ENCODE measurements around the gene COL5A1.

Gene COL5A1

DNA sequence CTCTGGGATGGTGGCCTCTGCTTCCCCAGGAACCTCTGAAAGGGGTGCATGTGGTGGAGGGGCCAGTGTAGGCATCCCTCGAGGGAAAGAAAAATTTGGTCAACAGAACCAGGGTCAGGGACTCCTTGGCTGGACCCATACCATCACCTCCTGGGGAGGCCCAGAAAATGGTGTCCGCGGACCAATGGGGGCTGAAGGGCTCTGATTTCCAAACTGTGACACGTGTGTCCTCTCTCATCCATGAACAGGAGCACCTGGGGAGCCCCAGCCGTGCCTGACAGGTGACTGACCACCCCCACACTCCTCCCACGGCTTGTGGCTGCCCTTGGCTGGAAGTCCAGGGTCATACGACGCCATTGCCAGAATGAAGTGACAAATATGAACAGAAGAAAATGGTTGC, 242.9 kb downstream of the COL5A1 start:
- Histone ChIP-seq H3K4me3 (ENCODE audit: insufficient read length, low read depth) (no peak overlapping the region), H3K36me3 (ENCODE audit: insufficient read depth, insufficient read length, low read length) (no peaks in the 10 kb centered on the region), H3K9me3 (ENCODE audit: insufficient read depth, low read length) (no peaks in the 10 kb centered on the region), H3K9ac (ENCODE audit: insufficient read length, low read depth) (no peak overlapping the region), H3K27me3 (ENCODE audit: insufficient read depth, insufficient read length) (no peaks in the 10 kb centered on the region), H3K4me1 (ENCODE audit: insufficient read depth, insufficient read length) (peaks cover 11% of the 10 kb centered on the region)
- no peak for DNase-seq (ENCODE audit: low read depth, low spot score)
- TF ChIP-seq ZNF274 (IDR thresholded peaks at IDR 0.05; ENCODE audit: low read depth, low read length) = no peak
- TF ChIP-seq YY1 (IDR thresholded peaks at IDR 0.05; ENCODE audit: insufficient read depth, insufficient read length) = no peak
- TF ChIP-seq SUZ12 (IDR thresholded peaks at IDR 0.05; ENCODE audit: extremely low read depth, insufficient read depth, insufficient read length) = no peak

- no peak for DNase-seq (ENCODE audit: low read depth, low spot score)
- TF ChIP-seq YY1 (IDR thresholded peaks at IDR 0.05; ENCODE audit: insufficient read depth, insufficient read length) (no peak), SUZ12 (IDR thresholded peaks at IDR 0.05; ENCODE audit: extremely low read depth, insufficient read depth, insufficient read length) (no peak), ZNF274 (IDR thresholded peaks at IDR 0.05; ENCODE audit: low read depth, low read length) (no peak)
- no peak overlapping the region for H3K4me3 ChIP-seq (ENCODE audit: insufficient read length, low read depth)
- H3K9ac ChIP-seq (ENCODE audit: insufficient read length, low read depth) = no peak overlapping the region
- H3K36me3 ChIP-seq (ENCODE audit: insufficient read depth, insufficient read length, low read length) = no peaks in the 10 kb centered on the region
- no peaks in the 10 kb centered on the region for H3K27me3 ChIP-seq (ENCODE audit: insufficient read depth, insufficient read length)
- no peaks in the 10 kb centered on the region for H3K9me3 ChIP-seq (ENCODE audit: insufficient read depth, low read length)
- peaks cover 11% of the 10 kb centered on the region for H3K4me1 ChIP-seq (ENCODE audit: insufficient read depth, insufficient read length)
Observed at GRCh38 chr9:134885001-134885678, 243.5 kb downstream of the COL5A1 start.

DNA sequence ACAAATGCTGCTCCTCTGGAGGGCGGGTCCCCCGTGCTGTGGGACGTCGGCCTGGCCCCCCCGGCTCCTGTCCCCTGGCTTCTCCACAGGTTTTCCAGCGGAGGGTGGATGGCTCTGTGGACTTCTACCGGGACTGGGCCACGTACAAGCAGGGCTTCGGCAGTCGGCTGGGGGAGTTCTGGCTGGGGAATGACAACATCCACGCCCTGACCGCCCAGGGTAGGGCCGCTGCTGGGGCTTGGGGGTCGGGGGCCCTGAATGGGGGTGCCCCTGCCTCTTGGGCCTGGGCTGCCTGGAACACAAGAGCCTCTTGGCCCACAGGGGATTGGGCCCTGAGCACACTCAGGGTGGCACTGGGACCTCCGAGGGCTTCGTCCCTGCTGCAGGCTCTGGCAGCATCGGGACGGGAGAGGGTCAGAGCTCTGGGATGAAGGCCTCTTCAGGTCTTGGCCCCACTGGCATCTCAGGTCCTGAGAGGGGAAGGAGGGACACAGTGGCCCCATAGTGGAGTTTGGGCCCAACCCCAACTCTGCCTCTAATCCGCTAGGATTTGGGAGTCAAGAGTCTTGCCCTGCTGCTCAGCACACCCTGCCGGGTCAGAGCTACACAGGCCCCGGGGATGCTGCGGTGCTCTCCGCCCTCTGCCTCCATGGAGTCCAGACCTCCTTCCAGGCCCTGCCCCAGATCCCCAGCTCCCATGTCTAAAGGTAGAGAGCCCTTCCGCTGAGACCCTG, 244.2 kb downstream of the COL5A1 start:
- H3K9me3 ChIP-seq (ENCODE audit: insufficient read depth, low read length) = no peaks in the 10 kb centered on the region
- DNase-seq (ENCODE audit: low read depth, low spot score) = no peak
- no peak overlapping the region for H3K4me3 ChIP-seq (ENCODE audit: insufficient read length, low read depth)
- peaks cover 7% of the 10 kb centered on the region for H3K4me1 ChIP-seq (ENCODE audit: insufficient read depth, insufficient read length)
- H3K27me3 ChIP-seq (ENCODE audit: insufficient read depth, insufficient read length) = no peaks in the 10 kb centered on the region
- H3K9ac ChIP-seq (ENCODE audit: insufficient read length, low read depth) = no peak overlapping the region
- H3K36me3 ChIP-seq (ENCODE audit: insufficient read depth, insufficient read length, low read length) = no peaks in the 10 kb centered on the region
- TF ChIP-seq YY1 (IDR thresholded peaks at IDR 0.05; ENCODE audit: insufficient read depth, insufficient read length) (no peak), SUZ12 (IDR thresholded peaks at IDR 0.05; ENCODE audit: extremely low read depth, insufficient read depth, insufficient read length) (no peak), ZNF274 (IDR thresholded peaks at IDR 0.05; ENCODE audit: low read depth, low read length) (no peak)

DNA sequence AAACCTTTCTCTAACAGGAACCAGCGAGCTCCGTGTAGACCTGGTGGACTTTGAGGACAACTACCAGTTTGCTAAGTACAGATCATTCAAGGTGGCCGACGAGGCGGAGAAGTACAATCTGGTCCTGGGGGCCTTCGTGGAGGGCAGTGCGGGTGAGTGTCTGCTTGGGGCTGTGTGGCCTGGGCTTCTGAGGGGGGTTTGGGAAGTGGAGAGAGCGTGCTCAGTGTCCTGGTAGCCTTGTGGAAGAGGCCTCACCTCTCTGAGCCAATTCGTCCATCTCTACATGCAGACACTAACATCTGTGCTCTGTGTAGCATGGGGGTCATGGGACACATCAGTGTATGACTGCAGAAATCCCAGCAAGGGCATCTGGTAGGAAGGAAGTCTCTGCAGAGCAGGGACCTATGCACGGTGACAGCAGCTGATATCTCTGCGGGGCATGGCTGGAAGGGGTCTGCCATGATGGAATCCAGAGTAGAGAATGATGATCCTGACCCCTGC, 244.9 kb downstream of the COL5A1 start:
- H3K4me1 ChIP-seq (ENCODE audit: insufficient read depth, insufficient read length) = peaks cover 6% of the 10 kb centered on the region
- TF ChIP-seq ZNF274 (IDR thresholded peaks at IDR 0.05; ENCODE audit: low read depth, low read length) (no peak), YY1 (IDR thresholded peaks at IDR 0.05; ENCODE audit: insufficient read depth, insufficient read length) (no peak), SUZ12 (IDR thresholded peaks at IDR 0.05; ENCODE audit: extremely low read depth, insufficient read depth, insufficient read length) (no peak)
- DNase-seq (ENCODE audit: low read depth, low spot score) = no peak
- H3K27me3 ChIP-seq (ENCODE audit: insufficient read depth, insufficient read length) = no peaks in the 10 kb centered on the region
- no peaks in the 10 kb centered on the region for H3K36me3 ChIP-seq (ENCODE audit: insufficient read depth, insufficient read length, low read length)
- H3K9me3 ChIP-seq (ENCODE audit: insufficient read depth, low read length) = no peaks in the 10 kb centered on the region
- H3K4me3 ChIP-seq (ENCODE audit: insufficient read length, low read depth) = no peak overlapping the region
- no peak overlapping the region for H3K9ac ChIP-seq (ENCODE audit: insufficient read length, low read depth)

DNA sequence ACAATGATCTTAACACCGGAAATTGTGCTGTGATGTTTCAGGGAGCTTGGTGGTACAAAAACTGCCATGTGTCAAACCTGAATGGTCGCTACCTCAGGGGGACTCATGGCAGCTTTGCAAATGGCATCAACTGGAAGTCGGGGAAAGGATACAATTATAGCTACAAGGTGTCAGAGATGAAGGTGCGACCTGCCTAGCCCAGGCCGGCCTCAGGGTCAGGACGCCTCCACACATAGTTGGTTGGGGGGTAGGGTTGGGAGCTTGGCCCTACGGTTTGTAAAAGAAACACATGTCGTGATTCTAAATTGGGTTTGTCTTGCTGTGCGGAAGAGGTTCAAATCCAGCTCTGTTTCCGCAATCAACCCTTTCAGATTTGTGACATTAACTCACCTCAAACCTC, 245.6 kb downstream of the COL5A1 start:
- Histone ChIP-seq H3K4me1 (ENCODE audit: insufficient read depth, insufficient read length) (peaks cover 5% of the 10 kb centered on the region), H3K36me3 (ENCODE audit: insufficient read depth, insufficient read length, low read length) (no peaks in the 10 kb centered on the region), H3K27me3 (ENCODE audit: insufficient read depth, insufficient read length) (no peaks in the 10 kb centered on the region), H3K4me3 (ENCODE audit: insufficient read length, low read depth) (no peak overlapping the region), H3K9me3 (ENCODE audit: insufficient read depth, low read length) (no peaks in the 10 kb centered on the region), H3K9ac (ENCODE audit: insufficient read length, low read depth) (no peak overlapping the region)
- no peak for DNase-seq (ENCODE audit: low read depth, low spot score)
- TF ChIP-seq ZNF274 (IDR thresholded peaks at IDR 0.05; ENCODE audit: low read depth, low read length) = no peak
- no peak for TF ChIP-seq SUZ12 (IDR thresholded peaks at IDR 0.05; ENCODE audit: extremely low read depth, insufficient read depth, insufficient read length)
- no peak for TF ChIP-seq YY1 (IDR thresholded peaks at IDR 0.05; ENCODE audit: insufficient read depth, insufficient read length)

DNA sequence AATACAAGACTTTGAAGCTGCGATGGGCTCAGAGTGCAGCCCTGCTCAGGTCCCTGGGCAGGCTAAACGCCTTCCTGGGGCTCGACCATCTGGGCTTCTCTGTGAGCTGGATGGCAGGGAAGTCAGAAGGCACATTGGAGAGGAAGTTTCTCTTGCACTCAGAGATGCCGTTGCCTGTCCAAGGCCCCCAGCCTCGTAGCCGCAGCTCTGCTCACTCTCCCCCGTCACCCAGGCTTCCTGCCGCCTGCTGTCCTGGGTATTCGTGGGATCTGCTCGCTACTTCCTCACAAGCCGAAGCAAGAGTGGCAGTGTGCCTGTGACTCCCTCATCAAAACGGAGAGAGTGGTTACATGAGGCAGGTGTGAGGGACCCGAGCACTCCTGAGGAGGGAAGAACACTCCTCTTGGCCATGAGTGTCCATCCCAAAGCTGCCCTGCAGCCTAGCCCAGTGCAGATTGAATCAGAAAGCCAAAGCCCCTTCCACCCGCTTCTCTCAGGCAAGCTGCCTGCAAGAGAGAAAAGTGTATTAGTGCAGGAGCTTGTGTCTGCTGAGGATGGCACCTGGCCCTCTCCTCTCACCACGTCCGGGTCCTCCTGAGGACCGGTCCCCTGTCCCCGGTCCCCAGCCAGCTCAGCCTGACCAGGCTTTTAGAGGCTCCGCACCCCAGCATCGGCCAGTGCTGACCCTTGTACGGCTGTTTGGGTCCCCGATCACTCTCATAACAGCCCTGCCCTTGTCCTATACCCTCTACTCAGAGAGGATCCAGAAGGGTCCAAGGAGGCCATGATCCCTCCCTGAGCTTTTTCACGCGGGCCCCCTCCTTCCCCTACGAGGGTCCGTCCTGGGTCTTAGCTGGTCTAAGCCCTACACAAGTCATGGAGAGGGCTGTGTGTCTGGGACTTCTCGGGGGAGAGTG, 246.3 kb downstream of the COL5A1 start:
- no peaks in the 10 kb centered on the region for H3K36me3 ChIP-seq (ENCODE audit: insufficient read depth, insufficient read length, low read length)
- H3K4me1 ChIP-seq (ENCODE audit: insufficient read depth, insufficient read length) = peaks cover 5% of the 10 kb centered on the region
- H3K9me3 ChIP-seq (ENCODE audit: insufficient read depth, low read length) = no peaks in the 10 kb centered on the region
- H3K27me3 ChIP-seq (ENCODE audit: insufficient read depth, insufficient read length) = no peaks in the 10 kb centered on the region
- H3K4me3 ChIP-seq (ENCODE audit: insufficient read length, low read depth) = no peak overlapping the region
- TF ChIP-seq SUZ12 (IDR thresholded peaks at IDR 0.05; ENCODE audit: extremely low read depth, insufficient read depth, insufficient read length) = no peak
- TF ChIP-seq ZNF274 (IDR thresholded peaks at IDR 0.05; ENCODE audit: low read depth, low read length) = no peak
- no peak for TF ChIP-seq YY1 (IDR thresholded peaks at IDR 0.05; ENCODE audit: insufficient read depth, insufficient read length)
- DNase-seq (ENCODE audit: low read depth, low spot score) = no peak
- H3K9ac ChIP-seq (ENCODE audit: insufficient read length, low read depth) = no peak overlapping the region
